NCI-H187 treated with DMSO at 0.1 percent for 48 hours (cell line): ENCODE data around the gene NSMF.

Source experiments
- DNase-seq: peaks from one replicate; lab custom pipeline; 2025; lab: John Stamatoyannopoulos, UW

NSMF gene

DNA sequence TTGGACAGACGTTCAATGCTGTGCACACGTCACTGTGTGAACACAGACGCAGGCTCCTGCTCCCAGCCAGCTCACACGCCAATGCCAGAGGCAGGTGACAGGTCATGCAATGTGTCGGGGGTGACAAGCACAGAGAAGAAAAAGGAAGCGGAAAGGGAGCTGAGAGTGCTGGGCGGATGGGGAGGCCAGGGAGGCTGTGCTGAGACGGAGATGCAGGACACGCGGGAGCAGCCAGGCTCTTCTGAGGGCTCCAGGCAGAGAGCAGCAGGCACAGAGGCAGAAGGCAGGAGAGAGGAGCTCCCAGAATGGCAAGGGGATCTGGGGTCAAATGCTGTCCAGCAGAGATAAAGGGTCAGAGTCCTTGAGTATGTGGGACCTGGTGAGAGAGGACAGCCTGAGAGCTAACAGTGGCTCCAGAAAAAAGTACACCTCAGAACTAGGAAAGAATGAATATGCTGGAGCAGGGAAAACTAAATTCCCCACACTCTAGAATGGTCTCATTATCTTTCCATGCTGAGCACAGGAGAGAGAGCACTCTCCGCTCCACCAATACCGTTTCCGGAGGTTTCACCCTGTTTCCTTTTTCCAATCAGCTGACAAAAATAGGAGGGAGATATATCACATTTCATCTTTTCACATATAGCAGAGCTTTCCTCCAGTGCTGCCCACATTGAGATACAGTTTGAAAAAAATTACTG is 32.8 kb upstream of the NSMF start:
- DNase-seq, result no peak

DNA sequence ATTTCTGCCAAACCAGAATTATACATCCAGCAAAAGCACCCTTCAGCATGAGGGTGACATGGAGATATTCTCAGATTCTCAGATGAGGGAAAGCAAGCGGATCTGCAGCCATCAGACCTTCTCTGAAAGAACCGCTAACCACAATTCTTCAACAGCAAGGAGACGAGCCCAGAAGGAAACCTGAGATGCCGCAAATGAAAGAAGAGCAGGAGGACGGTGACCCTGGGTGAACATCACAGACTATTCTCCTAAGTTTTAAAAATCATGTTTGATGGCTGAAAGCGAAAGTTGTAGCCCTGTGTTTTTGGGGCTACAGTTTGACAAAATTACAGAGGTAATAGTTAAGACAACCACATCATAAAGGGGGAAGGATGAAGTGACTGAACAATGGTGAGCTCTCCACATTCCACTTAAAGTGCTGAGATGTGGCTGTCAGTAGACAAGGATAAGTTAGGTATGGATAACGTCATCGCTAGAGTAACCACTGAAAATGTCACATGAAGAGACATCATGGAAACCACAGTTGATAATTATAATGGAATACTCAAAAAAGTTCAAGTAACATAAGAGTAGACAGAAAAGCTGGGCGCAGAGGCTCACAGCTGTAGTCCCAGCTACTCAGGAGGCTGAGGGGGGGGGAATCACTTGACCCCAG is 31.5 kb upstream of the NSMF start:
- no peak for DNase-seq

DNA sequence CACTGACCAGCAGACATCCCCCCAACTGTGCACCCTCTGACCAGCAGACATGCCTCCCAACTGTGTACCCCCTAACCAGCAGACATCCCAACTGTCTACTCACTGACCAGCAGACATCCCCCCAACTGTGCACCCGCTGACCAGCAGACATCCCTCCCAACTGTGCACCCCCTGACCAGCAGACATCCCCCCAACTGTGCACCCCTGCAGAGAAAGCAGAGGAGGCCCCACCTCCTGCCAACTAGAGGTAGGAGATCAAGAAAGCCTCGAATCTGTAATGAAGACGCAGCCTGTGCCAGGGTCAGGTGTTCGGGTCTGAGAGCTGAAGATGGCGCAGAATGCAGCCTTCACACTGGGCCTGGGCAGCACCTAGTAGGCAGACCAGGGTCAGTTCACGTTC is 29.8 kb upstream of the NSMF start:
- no peak for DNase-seq

DNA sequence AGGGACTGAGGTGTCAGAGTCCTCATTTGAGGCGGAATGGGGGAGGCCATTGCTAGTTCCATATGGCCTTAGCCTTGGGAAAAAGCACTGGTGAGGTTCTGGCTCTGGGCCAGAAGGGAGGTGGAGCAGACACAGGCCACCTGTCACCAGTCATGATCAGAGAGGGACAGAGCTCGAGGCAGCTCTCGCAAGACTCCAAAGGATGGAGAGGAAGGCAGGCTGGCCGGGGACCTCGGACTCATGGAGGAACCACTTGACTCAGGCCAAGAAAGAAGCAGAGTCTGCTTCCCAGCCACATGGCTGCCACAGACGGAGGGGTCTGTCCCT is 29.2 kb upstream of the NSMF start:
- DNase-seq, result no peak

DNA sequence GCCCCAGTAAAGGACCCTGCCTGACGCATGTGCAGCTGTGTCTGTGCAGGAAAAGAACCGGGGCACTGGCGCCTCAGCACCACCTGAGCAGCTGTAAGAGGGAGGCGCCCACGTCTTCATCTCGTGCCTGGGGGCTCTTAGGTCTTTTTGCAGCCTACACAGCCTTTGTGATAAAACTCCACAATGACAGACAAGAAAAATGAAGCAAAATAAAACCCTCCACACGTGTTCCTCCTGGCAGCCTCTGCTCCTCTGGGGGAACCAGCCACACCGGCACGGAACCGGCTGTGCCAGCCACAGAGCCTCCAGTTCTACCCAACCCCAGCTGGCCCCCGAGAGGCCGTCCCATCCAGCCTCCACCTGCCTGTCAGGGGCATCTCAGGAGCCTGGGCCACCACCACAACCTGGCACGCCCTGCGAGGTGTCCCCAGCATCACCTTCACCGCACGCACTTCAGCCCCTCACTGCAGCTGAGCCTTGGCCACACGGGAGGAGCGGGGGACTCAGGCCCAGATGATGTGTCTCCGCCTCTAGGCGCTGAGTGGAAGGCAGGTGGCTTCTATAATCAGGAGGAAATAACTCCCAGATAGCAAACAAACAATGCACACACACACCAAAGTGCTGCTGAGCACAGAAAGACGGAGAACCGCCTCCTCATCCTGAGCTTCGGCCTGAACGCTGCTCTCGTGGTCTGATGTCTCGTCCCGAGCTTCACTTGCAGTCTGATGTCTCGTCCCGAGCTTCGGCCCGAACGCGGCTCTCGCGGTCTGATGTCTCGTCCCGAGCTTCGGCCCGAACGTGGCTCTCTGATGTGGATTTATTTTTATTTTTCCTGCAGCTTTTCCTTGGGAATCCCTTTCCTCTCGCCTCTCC is 28.6 kb upstream of the NSMF start:
- no peak for DNase-seq

DNA sequence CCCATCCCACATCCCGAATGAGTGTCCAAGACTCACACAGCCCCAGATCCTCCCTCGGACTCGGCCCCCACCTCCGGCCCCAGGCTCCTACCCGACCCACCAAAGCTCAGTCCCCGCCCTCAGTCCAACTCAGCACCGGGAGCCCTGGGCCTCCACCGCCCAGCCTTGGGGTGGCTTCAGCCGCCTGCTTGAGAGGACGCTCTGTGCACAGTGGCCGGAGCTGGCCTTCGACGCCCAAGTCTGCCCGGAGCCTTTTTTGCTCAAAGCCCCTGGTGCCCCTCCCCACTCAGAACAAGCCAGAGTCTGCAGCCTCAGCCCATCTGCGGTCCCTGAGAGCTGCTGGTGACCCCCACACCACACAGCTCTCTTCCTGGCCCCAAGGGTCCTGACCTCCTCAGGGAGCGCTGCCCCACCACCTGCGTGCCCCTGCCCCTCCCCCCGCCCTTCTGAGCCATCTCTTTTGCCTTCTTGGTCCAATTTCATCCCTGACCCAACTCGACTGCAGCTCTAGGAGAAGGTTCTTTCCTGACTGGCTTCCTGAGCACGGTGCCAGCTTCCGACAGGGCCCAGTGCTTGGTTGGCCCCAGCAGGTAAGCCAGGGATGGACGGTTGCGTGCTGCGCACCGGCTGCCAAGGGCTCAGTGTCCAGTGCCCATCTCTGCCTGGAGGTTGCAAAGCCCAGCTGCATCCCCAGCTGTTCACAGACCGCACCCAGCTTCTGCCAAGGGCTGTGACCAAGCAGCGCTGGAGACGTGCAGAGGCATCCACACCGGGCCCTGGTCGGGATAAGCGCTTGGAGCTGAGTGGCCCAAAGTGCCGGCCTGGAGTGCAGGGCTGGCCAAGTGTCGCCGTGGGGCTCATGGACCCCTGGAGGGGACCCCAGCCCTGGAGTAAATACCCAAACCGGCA is 27.7 kb upstream of the NSMF start:
- no peak for DNase-seq

DNA sequence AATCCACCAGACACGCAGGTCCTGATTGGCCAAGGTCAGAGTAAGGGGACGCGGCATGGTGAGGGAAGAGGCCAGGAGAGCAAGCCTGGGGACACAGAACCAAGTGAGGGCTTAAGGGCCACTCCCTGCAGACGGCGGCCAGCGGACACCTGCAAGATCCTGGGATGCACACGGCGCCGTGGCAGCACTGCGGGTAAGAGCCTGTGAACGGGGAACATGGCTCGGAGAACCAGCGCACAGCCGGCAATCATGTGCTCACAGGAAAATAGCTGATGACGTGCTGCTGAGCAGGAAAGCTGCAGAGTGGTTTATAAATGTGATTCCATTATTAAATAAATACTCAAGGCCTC is 27.0 kb upstream of the NSMF start:
- no peak for DNase-seq

DNA sequence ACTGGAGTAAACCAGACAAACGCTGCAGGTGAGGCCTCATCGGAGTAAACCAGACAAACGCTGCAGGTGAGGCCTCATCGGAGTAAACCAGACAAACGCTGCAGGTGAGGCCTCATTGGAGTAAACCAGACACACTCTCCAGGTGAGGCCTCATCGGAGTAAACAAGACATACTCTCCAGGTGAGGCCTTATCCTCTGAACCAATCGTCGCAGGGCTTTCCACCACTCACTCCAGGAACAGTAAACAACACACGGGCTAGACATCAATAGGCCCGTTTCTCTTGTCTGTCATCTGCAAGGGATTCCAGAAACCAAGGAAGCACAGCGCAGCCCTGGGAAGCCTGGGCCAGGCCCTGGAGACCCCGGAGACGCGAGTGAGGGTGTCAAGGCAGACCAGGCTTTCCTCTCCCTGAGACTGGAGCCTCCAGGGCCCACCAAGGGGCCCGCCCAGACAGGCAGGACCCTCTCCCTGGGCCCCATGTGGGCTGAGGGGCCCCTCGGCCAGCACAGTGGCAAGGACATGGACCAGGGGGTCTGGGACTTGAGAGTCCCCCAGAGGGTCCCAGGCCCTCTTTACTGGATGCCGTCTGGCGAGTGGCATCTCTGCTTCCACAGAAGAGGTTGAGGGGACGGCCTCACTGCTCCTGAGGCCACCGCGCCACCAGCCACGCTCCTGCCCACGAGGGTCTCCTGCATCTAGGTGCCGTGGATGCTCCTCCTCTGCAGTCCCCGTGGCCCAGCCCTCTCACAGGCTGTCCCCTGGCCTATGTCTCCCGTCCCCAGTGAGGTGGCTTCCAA is 26.4 kb upstream of the NSMF start:
- no peak for DNase-seq

DNA sequence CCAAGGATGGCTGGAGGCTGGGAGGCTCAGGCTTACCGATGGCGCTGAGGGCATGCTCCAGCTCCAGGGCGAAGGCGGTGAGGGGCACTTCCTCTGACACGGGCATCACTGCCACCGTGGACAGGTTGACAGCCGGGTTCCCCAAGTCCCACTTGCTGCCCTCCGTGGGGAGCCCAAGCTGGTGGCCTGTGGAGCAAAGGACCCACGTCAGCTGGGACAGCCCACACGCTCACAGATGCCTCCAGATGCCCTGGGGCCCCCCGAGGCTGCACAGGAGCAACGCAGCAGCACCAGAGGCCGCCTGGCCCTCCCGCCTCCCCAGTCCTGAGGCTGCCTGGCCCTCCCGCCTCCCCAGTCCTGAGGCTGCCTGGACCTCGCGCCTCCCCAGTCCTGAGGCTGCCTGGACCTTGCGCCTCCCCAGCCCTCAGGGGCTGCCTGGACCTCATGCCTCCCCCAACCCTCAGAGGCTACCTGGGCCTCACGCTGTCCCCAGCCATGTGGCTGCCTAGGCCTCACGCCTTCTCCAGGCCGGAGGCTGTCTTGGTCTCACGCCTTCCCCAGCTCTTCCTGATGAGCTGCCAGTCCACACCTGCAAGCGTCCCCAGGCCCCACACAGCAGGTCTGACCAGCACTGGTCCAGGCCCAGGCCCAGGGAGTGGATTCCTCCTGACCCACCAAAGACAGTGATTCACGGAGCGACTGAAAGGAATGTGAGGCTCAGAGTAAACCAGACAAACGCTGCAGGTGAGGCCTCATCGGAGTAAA is 25.6 kb upstream of the NSMF start:
- DNase-seq, result no peak

DNA sequence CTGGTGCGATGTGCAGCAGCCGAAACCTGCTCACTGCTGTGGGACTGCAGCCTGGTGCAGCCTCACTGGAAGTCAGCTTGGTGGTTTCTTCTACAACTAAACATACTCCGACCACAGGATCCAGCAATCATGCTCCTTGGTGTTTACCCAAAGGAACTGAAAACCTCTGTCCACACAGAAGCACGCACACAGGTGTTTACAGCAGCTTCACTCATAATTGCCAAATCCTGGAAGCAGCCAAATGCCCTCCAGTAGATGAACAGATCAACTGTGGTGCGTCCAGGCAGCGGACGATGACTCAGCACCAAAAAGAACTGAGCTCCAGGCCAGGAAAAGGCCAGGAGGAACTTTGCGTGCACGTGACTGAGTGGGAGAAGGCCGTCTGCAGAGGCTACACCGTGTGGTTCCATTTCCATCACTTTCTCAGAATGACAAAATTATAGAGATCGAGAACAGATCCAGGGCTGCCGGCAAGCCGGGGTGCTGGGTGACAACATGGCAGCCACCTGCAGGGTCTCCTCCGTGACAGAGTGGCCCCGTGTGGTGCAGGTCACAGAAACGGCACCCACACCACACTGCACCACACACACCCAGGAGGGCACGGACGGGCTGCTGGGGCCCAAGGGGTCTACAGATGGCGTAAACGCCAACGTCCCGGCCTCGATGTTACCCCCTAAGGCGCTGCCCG is 23.1 kb upstream of the NSMF start:
- DNase-seq, result no peak

DNA sequence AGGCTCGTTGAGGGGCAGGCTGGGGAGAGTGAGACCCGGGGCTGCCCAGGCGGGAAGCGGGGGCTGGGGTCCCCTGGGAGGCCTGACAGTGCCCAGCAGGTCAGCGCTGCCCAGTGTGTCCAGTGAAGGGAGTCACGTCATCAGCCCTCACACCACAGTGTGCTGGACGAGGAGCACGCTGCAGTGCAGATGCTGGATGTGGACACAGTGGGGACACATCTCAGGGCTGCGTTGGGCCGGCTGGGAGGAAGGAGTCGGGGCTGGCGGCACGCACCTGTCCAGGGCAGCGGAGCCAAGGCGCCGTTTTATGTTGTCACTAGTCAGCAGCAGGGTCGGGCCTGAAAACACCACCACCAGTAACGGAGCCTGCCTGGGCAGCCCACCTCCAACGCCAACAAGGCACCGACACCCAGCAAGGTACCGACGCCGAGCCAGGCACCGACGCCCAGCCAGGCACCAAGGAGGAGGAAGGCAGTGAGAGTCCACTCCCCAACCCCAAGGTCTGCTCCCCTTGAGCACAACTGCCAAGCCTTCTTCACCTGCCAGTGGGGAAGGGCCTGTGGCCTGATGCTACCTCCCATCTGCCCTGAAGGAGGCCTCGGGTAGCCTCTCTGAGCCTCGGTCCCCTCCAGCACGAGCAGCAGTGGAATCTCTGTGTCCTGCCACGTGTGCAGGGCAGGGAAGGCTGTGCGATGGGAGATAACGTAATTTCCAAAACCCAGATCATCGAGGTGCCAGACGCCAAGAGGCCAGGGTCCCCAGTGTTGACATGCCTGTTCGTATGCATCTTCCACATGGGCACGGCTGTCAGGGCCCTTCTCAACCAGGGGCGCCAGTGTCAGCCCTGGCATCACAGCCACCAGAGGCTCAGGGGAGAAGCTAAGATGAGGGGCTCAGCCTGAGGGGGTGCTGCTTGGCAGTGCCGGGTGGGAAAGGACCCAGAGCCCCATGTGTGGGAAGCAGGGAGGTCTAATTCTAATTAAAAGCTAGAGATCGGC is 21.9 kb upstream of the NSMF start:
- no peak for DNase-seq

DNA sequence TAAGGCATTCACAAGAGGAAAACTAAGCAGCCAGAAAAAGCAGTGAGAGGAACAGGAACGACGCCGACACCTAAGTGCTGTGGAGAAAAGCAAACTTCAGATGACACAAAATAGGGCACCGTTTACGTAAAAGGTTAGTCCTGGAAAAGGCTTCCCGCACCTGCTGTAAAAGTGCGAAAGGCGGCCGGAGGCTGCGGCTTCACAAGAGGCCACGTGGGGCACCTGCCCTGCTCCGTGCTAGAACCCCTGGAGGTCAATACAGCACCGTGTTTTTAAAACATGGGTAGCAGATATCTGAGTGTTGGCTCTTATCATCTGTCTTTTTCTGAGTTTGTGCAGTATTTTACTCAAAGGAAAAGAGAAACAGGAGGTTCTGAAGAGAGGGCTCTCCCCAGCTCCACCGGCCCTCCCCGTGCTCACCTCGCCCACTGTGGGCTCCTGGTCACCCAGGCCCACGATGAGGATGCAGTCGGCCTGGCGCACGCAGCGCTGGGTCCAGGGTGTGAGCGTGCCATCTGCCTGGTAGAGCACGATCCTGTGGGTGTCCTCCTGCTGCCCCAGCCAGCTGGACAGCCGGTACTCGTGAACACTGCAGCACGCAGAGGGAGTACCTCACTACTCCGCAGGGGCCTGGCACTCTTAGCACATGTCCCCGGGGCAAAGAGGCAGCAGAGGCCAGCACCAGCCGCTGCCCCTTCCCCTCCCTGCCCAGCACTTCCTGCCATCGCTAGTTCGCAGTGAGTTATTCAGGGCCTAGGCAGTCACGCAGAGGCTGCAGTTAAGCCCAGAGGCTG is 21.0 kb upstream of the NSMF start:
- DNase-seq, result no peak

DNA sequence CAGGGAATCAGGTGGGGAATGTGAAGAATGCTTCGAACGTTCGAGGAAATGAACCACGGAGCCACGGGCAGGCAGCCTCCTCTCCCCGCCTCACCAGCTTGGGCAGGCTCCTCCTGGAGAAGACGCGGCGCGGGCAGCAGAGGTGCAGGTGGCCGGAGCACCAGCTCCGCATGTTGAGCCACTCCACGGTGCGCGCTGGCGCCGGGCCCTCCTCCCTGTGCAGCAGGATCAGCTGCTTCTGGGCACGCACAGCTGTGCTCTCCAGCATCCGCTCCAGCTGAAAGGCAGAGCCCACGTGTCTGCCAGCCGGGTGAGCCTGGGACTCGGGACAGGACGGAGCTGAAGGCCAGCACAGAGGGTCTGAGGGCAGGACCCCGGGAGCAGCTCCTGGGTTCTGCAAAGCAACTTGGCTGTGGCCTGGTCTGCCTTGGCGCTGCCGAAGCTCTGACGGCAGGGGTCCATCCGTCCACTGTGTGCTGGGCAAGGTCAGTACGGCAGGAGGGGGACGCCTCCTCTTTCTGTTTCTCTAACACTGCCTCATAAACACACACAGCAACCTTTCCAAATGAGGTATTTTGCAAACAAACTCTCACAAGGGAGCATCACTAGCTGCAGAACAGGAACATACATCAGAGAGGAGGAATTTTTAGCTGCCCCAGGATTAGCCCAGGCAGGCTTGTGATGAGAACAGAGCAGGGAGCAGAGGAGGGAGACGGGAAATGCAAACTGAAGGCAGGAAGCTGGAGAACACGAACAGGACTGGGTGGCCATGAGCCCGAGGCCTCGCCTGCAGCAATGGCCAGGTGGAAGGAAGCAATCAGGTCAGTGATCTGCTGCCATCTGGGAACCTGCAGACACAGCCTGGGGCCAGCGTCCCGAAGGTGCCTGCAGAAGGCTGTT is 20.1 kb upstream of the NSMF start:
- no peak for DNase-seq

DNA sequence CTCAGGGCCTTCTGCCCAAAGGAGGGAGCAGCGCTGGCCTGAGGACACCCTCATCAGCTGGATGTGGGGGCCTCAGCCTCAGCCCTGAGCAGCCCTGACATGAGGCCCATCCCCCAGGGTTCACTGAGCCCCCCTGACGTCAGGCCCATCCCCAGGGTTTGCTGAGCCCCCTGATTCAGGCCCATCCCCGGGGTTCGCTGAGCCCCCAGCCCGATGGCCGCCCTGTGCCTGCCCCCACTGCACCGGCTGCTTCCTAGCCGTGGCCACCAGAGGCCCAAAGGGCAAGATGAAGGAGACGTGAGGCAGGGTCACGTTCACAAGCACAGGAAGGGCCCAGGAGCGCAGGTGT is 19.5 kb upstream of the NSMF start:
- no peak for DNase-seq

DNA sequence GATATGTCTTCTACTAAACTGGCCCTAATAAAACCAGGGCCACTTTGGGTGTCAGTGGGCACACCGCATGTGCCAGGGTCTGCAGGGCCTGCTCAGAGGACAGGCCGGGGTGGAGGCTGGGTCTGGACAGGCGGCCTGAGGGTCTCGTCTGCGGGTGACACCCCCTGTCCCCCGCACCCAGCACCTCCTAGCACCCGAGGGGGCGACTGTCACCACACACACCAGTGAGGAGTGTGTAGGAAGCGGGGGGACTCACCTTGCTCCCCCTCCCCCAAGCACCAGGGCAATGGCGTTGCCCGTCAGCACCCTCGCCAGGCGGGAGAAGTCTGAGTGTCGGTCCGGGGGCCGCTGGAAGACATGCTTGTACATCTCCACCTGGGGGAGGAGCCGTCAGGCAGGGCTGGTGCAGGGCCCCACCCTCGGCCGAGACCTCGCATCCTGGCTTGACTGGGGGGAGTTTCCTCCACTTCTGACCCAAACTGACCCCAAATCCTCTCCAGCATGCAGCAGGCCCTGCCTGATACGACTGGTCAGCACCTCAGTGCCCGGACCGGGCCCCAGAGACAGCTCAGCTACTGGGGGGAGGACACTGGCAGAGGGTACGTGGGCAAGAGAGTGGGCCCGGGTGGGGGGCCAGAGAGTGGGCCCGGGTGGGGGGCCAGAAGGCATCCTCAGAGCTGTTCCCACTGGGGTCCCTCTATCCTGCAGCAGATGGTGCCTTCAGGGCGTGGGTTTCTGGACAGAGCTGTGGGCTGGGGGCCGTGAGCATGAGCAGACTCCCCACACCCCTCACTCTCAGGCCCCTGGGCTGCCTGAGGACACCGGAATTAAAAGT is 18.9 kb upstream of the NSMF start:
- no peak for DNase-seq

DNA sequence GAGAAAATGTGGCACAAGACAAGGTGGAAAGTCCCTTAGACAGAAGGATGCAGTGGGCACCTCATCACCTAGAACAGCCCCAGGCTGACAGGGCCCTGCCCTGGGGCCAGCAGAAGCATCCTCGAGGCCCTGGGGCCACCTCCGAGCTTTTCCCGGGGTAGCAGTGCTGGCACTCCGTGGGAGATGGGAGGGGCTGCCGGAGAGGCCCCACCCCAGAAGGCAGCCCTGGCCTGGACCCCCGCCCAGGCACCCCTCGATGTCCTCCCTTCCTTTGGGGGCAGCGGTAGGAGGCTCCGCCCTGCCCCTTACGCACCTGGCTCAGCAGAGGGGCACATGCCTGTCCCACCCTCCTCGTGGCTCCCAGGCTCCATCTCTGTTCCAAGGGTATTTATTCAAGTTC is 17.7 kb upstream of the NSMF start:
- DNase-seq, result no peak
